Measurements from ENCODE around the gene CMYA5. TPM values are rescaled to one million over a fixed set of nuclear protein-coding genes. Genes with fewer than 3 reads are reported as not detected.

Gene CMYA5
- total RNA-seq, 1 experiment from 2014 or later, result 0.81 TPM

GRCh38 chr5:79697222-79698170 lies 7.9 kb downstream of the CMYA5 start:
- ChIA-PET POLR2A (ENCODE audit: unreplicated experiment) (interaction anchor here (0.6 to 0.7 kb wide), 2 partner anchors 29 to 636 kb away, joined by 6 to 17 read pairs; no protein-coding TSS in a partner anchor), CTCF (interaction anchor here (0.6 kb wide), 1 partner anchor 362 kb away, joined by 4 read pairs; no protein-coding TSS in a partner anchor)
- peak in 1 of 2 experiments; percentile 84 for DNase-seq
- no peaks in the 10 kb centered on the region for H3K27me3 ChIP-seq (ENCODE audit: insufficient read depth, low read depth)
- H4K20me1 ChIP-seq (ENCODE audit: insufficient read depth), result no peaks in the 10 kb centered on the region
- H3K36me3 ChIP-seq (ENCODE audit: low read depth), result no peaks in the 10 kb centered on the region
- intact Hi-C loops (cut with micrococcal nuclease; ENCODE audit: unreplicated experiment), result no loop called here
- no peaks in the 10 kb centered on the region for H3K9me3 ChIP-seq (ENCODE audit: insufficient read depth, low read depth)
- H2AFZ ChIP-seq, result no peak overlapping the region
- no peaks in the 10 kb centered on the region for H3K9me2 ChIP-seq (ENCODE audit: insufficient read depth)
- peaks cover 5% of the 10 kb centered on the region for H3F3A ChIP-seq (ENCODE audit: insufficient read depth, low read depth)
- no peaks in the 10 kb centered on the region for H3K79me2 ChIP-seq (ENCODE audit: low read depth)
- peak overlapping the region; percentile 26 for H3K4me2 ChIP-seq
- no peak for TF ChIP-seq CTCF (conservative IDR thresholded peaks at IDR 0.05)
- TF ChIP-seq EZH2 (IDR thresholded peaks at IDR 0.05; ENCODE audit: low read depth), result no peak
- peak overlapping the region; percentile 34; the same call in 1 of the 2 replicates for H3K27ac ChIP-seq
- H3K4me3 ChIP-seq, result no peak overlapping the region
- peaks cover 42% of the 10 kb centered on the region for H3K4me1 ChIP-seq (replicated peaks; ENCODE audit: insufficient read depth)
- no TSS peak for BruUV-seq (replicated peaks)

GRCh38 chr5:79699763-79700400 lies 10.2 kb downstream of the CMYA5 start:
- no TSS peak for BruUV-seq (replicated peaks)
- Histone ChIP-seq H3F3A (ENCODE audit: insufficient read depth, low read depth) (peaks cover 9% of the 10 kb centered on the region), H3K9me3 (ENCODE audit: insufficient read depth, low read depth) (no peaks in the 10 kb centered on the region), H3K4me1 (replicated peaks; ENCODE audit: insufficient read depth) (peaks cover 57% of the 10 kb centered on the region), H3K27me3 (ENCODE audit: insufficient read depth, low read depth) (no peaks in the 10 kb centered on the region), H3K9me2 (ENCODE audit: insufficient read depth) (no peaks in the 10 kb centered on the region), H3K79me2 (ENCODE audit: low read depth) (no peaks in the 10 kb centered on the region), H3K4me2 (peak overlapping the region; percentile 66), H3K4me3 (no peak overlapping the region; the same call in 1 of the 2 replicates), H3K27ac (peak overlapping the region; percentile 65), H3K36me3 (ENCODE audit: low read depth) (no peaks in the 10 kb centered on the region), H2AFZ (no peak overlapping the region), H4K20me1 (ENCODE audit: insufficient read depth) (no peaks in the 10 kb centered on the region)
- intact Hi-C loops (cut with micrococcal nuclease; ENCODE audit: unreplicated experiment), result loop anchor here (5.0 kb wide), 1 partner anchor 157 kb away; no protein-coding TSS in a partner anchor
- peak; percentile 21 to 66 for DNase-seq
- TF ChIP-seq EZH2 (IDR thresholded peaks at IDR 0.05; ENCODE audit: low read depth) (no peak), CTCF (conservative IDR thresholded peaks at IDR 0.05) (no peak)
- CTCF ChIA-PET, result no interaction called here
- POLR2A ChIA-PET (ENCODE audit: unreplicated experiment), result no interaction called here

- Histone ChIP-seq H4K20me1 (ENCODE audit: insufficient read depth) (no peaks in the 10 kb centered on the region), H2AFZ (no peak overlapping the region), H3K9me2 (ENCODE audit: insufficient read depth) (no peaks in the 10 kb centered on the region), H3K27ac (peak overlapping the region; percentile 36), H3K36me3 (ENCODE audit: low read depth) (no peaks in the 10 kb centered on the region), H3K79me2 (ENCODE audit: low read depth) (no peaks in the 10 kb centered on the region), H3K4me3 (no peak overlapping the region), H3K4me2 (peak overlapping the region; percentile 26; the same call in 1 of the 2 replicates), H3K4me1 (replicated peaks; ENCODE audit: insufficient read depth) (peaks cover 56% of the 10 kb centered on the region), H3F3A (ENCODE audit: insufficient read depth, low read depth) (peaks cover 9% of the 10 kb centered on the region; the same call in 1 of the 2 replicates), H3K27me3 (ENCODE audit: insufficient read depth, low read depth) (no peaks in the 10 kb centered on the region), H3K9me3 (ENCODE audit: insufficient read depth, low read depth) (no peaks in the 10 kb centered on the region)
- CTCF ChIA-PET, result interaction anchor here (0.6 to 1.4 kb wide), 2 partner anchors 102 to 381 kb away, joined by 3 to 4 read pairs; no protein-coding TSS in a partner anchor
- peak in 1 of 2 experiments; percentile 65 for DNase-seq
- intact Hi-C loops (cut with micrococcal nuclease; ENCODE audit: unreplicated experiment), result loop anchor here (2.0 to 5.0 kb wide), 2 partner anchors 155 to 380 kb away; no protein-coding TSS in a partner anchor
- no peak for TF ChIP-seq EZH2 (IDR thresholded peaks at IDR 0.05; ENCODE audit: low read depth)
- peak; percentile 65 for TF ChIP-seq CTCF (conservative IDR thresholded peaks at IDR 0.05)
- BruUV-seq (replicated peaks), result no TSS peak
- POLR2A ChIA-PET (ENCODE audit: unreplicated experiment), result no interaction called here
Observed at GRCh38 chr5:79702606-79703380, 13.2 kb downstream of the CMYA5 start.
